Esophagus muscularis mucosa (tissue), 3 donors: ENCODE measurements around the gene METAP2.

ENCODE experiments used
- CTCF ChIP-seq, 3 experiments: fragments of 200-600 bp in 2 of 3; fragments of 450-650 bp in 1 of 3; sonication (generic) in 2 of 3; IDR thresholded peaks; one replicate each; pipeline ENCODE4 v1.5.1; 2017 to 2019; ENCODE audit warnings: antibody characterized with exemption in 3 of 3, mild to moderate bottlenecking in 2 of 3, moderate library complexity in 1 of 3
- POLR2A ChIP-seq: fragments of 450-650 bp; IDR thresholded peaks from one replicate; pipeline ENCODE4 v1.6.1; 2017; ENCODE audit warnings: antibody characterized with exemption, moderate library complexity, mild to moderate bottlenecking, low read depth

- TF ChIP-seq CTCF (IDR thresholded peaks at IDR 0.05) (no peak), POLR2A (no peak)
Observed at GRCh38 chr12:95553197-95553943, 79.4 kb downstream of the METAP2 start.
